Skeletal muscle cell (primary cell): ENCODE results near the gene IGSF3.

Source experiments
- DNase-seq: peaks from one replicate; pipeline ENCODE4 v3.0.0-alpha.2; 2010; ENCODE audit warnings: low read depth
- H3K4me3 ChIP-seq: 2 replicates; pipeline ENCODE4 v1.5.1; 2011; ENCODE audit warnings: low read depth, mild to moderate bottlenecking, control low read depth, low read length, moderate library complexity

Gene IGSF3

GRCh38 chr1:116690396-116690848 lies 22.9 kb upstream of the IGSF3 start:
- no peak for DNase-seq
- H3K4me3 ChIP-seq = no peak overlapping the region

- no peak for DNase-seq
- H3K4me3 ChIP-seq = no peak overlapping the region
These were observed 19.3 kb upstream of the IGSF3 start for GRCh38 chr1:116686723-116687352.

GRCh38 chr1:116686175-116686574 lies 18.6 kb upstream of the IGSF3 start:
- no peak overlapping the region for H3K4me3 ChIP-seq

GRCh38 chr1:116684575-116684974 lies 17.0 kb upstream of the IGSF3 start:
- H3K4me3 ChIP-seq = no peak overlapping the region
- DNase-seq = no peak

More at GRCh38 chr1:116686175-116686574, 18.6 kb upstream of the IGSF3 start:
- DNase-seq = no peak

- DNase-seq = no peak
- H3K4me3 ChIP-seq = no peak overlapping the region
These were observed 15.2 kb upstream of the IGSF3 start for GRCh38 chr1:116682641-116683221.

- DNase-seq = no peak
- no peak overlapping the region for H3K4me3 ChIP-seq
These were observed 13.9 kb upstream of the IGSF3 start for GRCh38 chr1:116681343-116681899.

- no peak overlapping the region for H3K4me3 ChIP-seq
- no peak for DNase-seq
These were observed 13.2 kb upstream of the IGSF3 start for GRCh38 chr1:116680752-116681151.

- no peak for DNase-seq
- no peak overlapping the region for H3K4me3 ChIP-seq
These were observed 12.5 kb upstream of the IGSF3 start for GRCh38 chr1:116679828-116680628.

- H3K4me3 ChIP-seq = no peak overlapping the region
- no peak for DNase-seq
These were observed 11.7 kb upstream of the IGSF3 start for GRCh38 chr1:116679091-116679827.

GRCh38 chr1:116678732-116679090 lies 11.2 kb upstream of the IGSF3 start:
- no peak for DNase-seq
- H3K4me3 ChIP-seq = no peak overlapping the region

- no peak overlapping the region for H3K4me3 ChIP-seq
- DNase-seq = no peak
These were observed 10.0 kb upstream of the IGSF3 start for GRCh38 chr1:116677474-116678062.

- H3K4me3 ChIP-seq = no peak overlapping the region
- DNase-seq = no peak
These were observed 8.8 kb upstream of the IGSF3 start for GRCh38 chr1:116676291-116676690.

GRCh38 chr1:116674751-116675150 lies 7.2 kb upstream of the IGSF3 start:
- H3K4me3 ChIP-seq = no peak overlapping the region
- DNase-seq = no peak

GRCh38 chr1:116674011-116674531 lies 6.5 kb upstream of the IGSF3 start:
- no peak overlapping the region for H3K4me3 ChIP-seq
- DNase-seq = no peak

- no peak overlapping the region for H3K4me3 ChIP-seq
- no peak for DNase-seq
These were observed 4.4 kb upstream of the IGSF3 start for GRCh38 chr1:116671912-116672311.

GRCh38 chr1:116671072-116671760 lies 3.7 kb upstream of the IGSF3 start:
- DNase-seq = no peak
- no peak overlapping the region for H3K4me3 ChIP-seq

GRCh38 chr1:116668277-116668676 lies 744 bp upstream of the IGSF3 start:
- DNase-seq = no peak
- H3K4me3 ChIP-seq = no peak overlapping the region

- H3K4me3 ChIP-seq = peak overlapping the region; percentile 59
- no peak for DNase-seq
These were observed 407 bp downstream of the IGSF3 start for GRCh38 chr1:116667078-116667574.
